HepG2 (cell line): ENCODE measurements around the gene EIF4EBP3. TPM values are rescaled to one million over a fixed set of nuclear protein-coding genes. Genes with fewer than 3 reads are reported as not detected.

Experiments used
- CBX1 ChIP-seq: IDR thresholded peaks from one replicate; pipeline ENCODE4 v1.6.1; 2016; ENCODE audit warnings: antibody characterized with exemption, low read depth
- HNRNPK ChIP-seq: fragments of 200-400 bp; formaldehyde crosslinking; IDR thresholded peaks from 2 replicates; pipeline ENCODE4 v1.6.1; 2018; ENCODE audit warnings: low read length, low read depth, moderate library complexity, mild to moderate bottlenecking; ENCODE audit not compliant: poor library complexity, severe bottlenecking
- LRRFIP1 ChIP-seq: sonication (generic); formaldehyde crosslinking; conservative IDR thresholded peaks from 2 replicates; pipeline ENCODE4 v1.4.0; 2020; ENCODE audit warnings: missing genetic modification reagents
- MTA1 ChIP-seq: sonication (generic); formaldehyde crosslinking; IDR thresholded peaks from 2 replicates; pipeline ENCODE4 v1.4.0; 2020; ENCODE audit warnings: missing genetic modification reagents, mild to moderate bottlenecking, borderline replicate concordance
- MTF1 ChIP-seq: sonication (generic); formaldehyde crosslinking; IDR thresholded peaks from 2 replicates; pipeline ENCODE4 v1.5.0; 2020; ENCODE audit warnings: missing genetic modification reagents
- REL ChIP-seq: sonication (generic); formaldehyde crosslinking; conservative IDR thresholded peaks from 2 replicates; pipeline ENCODE4 v1.8.0; 2022; ENCODE audit warnings: mild to moderate bottlenecking, missing genetic modification reagents, moderate library complexity
- THAP8 ChIP-seq: sonication (generic); formaldehyde crosslinking; IDR thresholded peaks from 2 replicates; pipeline ENCODE4 v1.5.1; 2020; ENCODE audit warnings: missing genetic modification reagents, mild to moderate bottlenecking, borderline replicate concordance
- ZNF687 ChIP-seq: sonication (generic); formaldehyde crosslinking; IDR thresholded peaks from 2 replicates; pipeline ENCODE4 v1.5.1; 2020; ENCODE audit warnings: mild to moderate bottlenecking, missing genetic modification reagents, moderate library complexity
- ZNF709 ChIP-seq: sonication (generic); formaldehyde crosslinking; IDR thresholded peaks from 2 replicates; pipeline ENCODE4 v1.5.0; 2020; ENCODE audit warnings: mild to moderate bottlenecking, missing genetic modification reagents
- ZNF746 ChIP-seq: sonication (generic); formaldehyde crosslinking; IDR thresholded peaks from 2 replicates; pipeline ENCODE4 v1.8.0; 2022; ENCODE audit warnings: mild to moderate bottlenecking, missing genetic modification reagents
- ZSCAN21 ChIP-seq: sonication (generic); formaldehyde crosslinking; IDR thresholded peaks from 2 replicates; pipeline ENCODE4 v1.8.0; 2022; ENCODE audit warnings: mild to moderate bottlenecking, missing genetic modification reagents, moderate library complexity, borderline replicate concordance
- microRNA-seq: library from miRNA; unstranded; fragments of <30 nt; microRNA quantifications from one replicate; pipeline ENCODE4, GENCODE V29; 2020
- polyA plus RNA-seq, 8 experiments: library from polyadenylated mRNA; depleted of rRNA in 3 of 8; stranded (reverse) in 7 of 8; unstranded in 1 of 8; fragments of >200 nt; fragmentation: Illumina TruSeq in 4 of 8; extraction: Trizol in 4 of 8; gene quantifications; 2 replicates each; pipeline versions ENCODE4 v1.2.1 to v1.2.3, GENCODE V29; 2011 to 2016; ENCODE audit warnings: low read depth in 4 of 8, missing spikeins in 1 of 8, mixed read lengths in 1 of 8; ENCODE audit not compliant: insufficient read depth in 1 of 8
- small RNA-seq, 3 experiments: library from RNA; depleted of rRNA; stranded (forward); fragments of <200 nt; gene quantifications; one replicate each; pipeline ENCODE3, GENCODE V24; 2012; ENCODE audit warnings: low read depth in 2 of 3, low replicate concordance in 1 of 3; ENCODE audit not compliant: insufficient read length in 3 of 3, insufficient read depth in 2 of 3
- total RNA-seq, 5 experiments: library from RNA; depleted of rRNA; stranded (reverse); fragments of >200 nt; fragmentation: Illumina TruSeq; extraction: Trizol; gene quantifications; 2 replicates each; pipeline ENCODE4 v1.2.3, GENCODE V29; 2016; ENCODE audit warnings: low read depth in 1 of 5

The EIF4EBP3 gene
- total and polyA plus RNA-seq, 2 of the 13 experiments (the other 11 are each of a cell fraction or from before 2014, with no cell fraction given) = 0.61 to 1.7 TPM

GRCh38 chr5:140598836-140599235 lies 51.4 kb downstream of the EIF4EBP3 start (continued):
- TF ChIP-seq ZNF687 (CRISPR knock-in tag) (no peak), MTF1 (CRISPR knock-in tag) (no peak), CBX1 (no peak), ZNF709 (CRISPR knock-in tag) (no peak), MTA1 (CRISPR knock-in tag) (no peak), LRRFIP1 (no peak), HNRNPK (no peak), ZNF746 (no peak), ZSCAN21 (CRISPR knock-in tag) (no peak), REL (CRISPR knock-in tag) (no peak), THAP8 (CRISPR knock-in tag) (no peak)
- TF ChIP-seq, all 625 proteins: peak for 0

Small RNA genes within 50 kb of the gene (microRNA-seq; reads per million reads assigned to microRNA genes)
- not detected for gene MIR6831

Small RNA genes within 50 kb of the gene (small RNA-seq; reads per million reads assigned to genes)
- gene RF00279 (0 reads per million in 3 experiments), gene RF00443 (0 reads per million in 3 experiments)

Other genes with a start within 250 kb of the EIF4EBP3 start
- 70.8 and 102 TPM in 2 replicates for gene PFDN1, start 244.6 kb upstream of the EIF4EBP3 start, total RNA-seq (2016; rRNA removed; fragmentation: Illumina TruSeq; extraction: Trizol)
- 67.2 and 70.4 TPM in 2 replicates for gene PFDN1, start 244.6 kb upstream of the EIF4EBP3 start, polyA plus RNA-seq (2011; rRNA removed)
- gene HBEGF, start 201.1 kb upstream of the EIF4EBP3 start, total RNA-seq (2016; rRNA removed; fragmentation: Illumina TruSeq; extraction: Trizol) = 0.77 and 1.7 TPM in 2 replicates
- gene HBEGF, start 201.1 kb upstream of the EIF4EBP3 start, polyA plus RNA-seq (2011; rRNA removed) = 4.3 and 5.0 TPM in 2 replicates
- not detected in 2 replicates for gene SLC4A9, start 187.5 kb upstream of the EIF4EBP3 start, total RNA-seq (2016; rRNA removed; fragmentation: Illumina TruSeq; extraction: Trizol)
- gene SLC4A9, start 187.5 kb upstream of the EIF4EBP3 start, polyA plus RNA-seq (2011; rRNA removed) = 0.05 TPM in 1 of 2 replicates, not detected in the other
- 69.9 and 101 TPM in 2 replicates for gene ANKHD1, start 145.8 kb upstream of the EIF4EBP3 start, total RNA-seq (2016; rRNA removed; fragmentation: Illumina TruSeq; extraction: Trizol)
- gene ANKHD1, start 145.8 kb upstream of the EIF4EBP3 start, polyA plus RNA-seq (2011; rRNA removed) = 68.5 and 82.0 TPM in 2 replicates
- gene SRA1, start 9.8 kb downstream of the EIF4EBP3 start, total RNA-seq (2016; rRNA removed; fragmentation: Illumina TruSeq; extraction: Trizol) = 32.8 and 38.1 TPM in 2 replicates
- 14.2 and 15.6 TPM in 2 replicates for gene SRA1, start 9.8 kb downstream of the EIF4EBP3 start, polyA plus RNA-seq (2011; rRNA removed)
- gene APBB3, start 16.9 kb downstream of the EIF4EBP3 start, total RNA-seq (2016; rRNA removed; fragmentation: Illumina TruSeq; extraction: Trizol) = 0.22 and 0.38 TPM in 2 replicates
- gene APBB3, start 16.9 kb downstream of the EIF4EBP3 start, polyA plus RNA-seq (2011; rRNA removed) = 0.78 and 1.4 TPM in 2 replicates
- gene SLC35A4, start 17.2 kb downstream of the EIF4EBP3 start, total RNA-seq (2016; rRNA removed; fragmentation: Illumina TruSeq; extraction: Trizol) = 0.71 and 0.95 TPM in 2 replicates
- 4.0 and 5.0 TPM in 2 replicates for gene SLC35A4, start 17.2 kb downstream of the EIF4EBP3 start, polyA plus RNA-seq (2011; rRNA removed)
- gene CD14, start 85.5 kb downstream of the EIF4EBP3 start, total RNA-seq (2016; rRNA removed; fragmentation: Illumina TruSeq; extraction: Trizol) = 0.70 and 1.7 TPM in 2 replicates
- 4.7 and 9.8 TPM in 2 replicates for gene CD14, start 85.5 kb downstream of the EIF4EBP3 start, polyA plus RNA-seq (2011; rRNA removed)
- gene TMCO6, start 91.8 kb downstream of the EIF4EBP3 start, total RNA-seq (2016; rRNA removed; fragmentation: Illumina TruSeq; extraction: Trizol) = 8.2 and 16.6 TPM in 2 replicates
- 28.2 and 36.3 TPM in 2 replicates for gene TMCO6, start 91.8 kb downstream of the EIF4EBP3 start, polyA plus RNA-seq (2011; rRNA removed)
- gene NDUFA2, start 100.0 kb downstream of the EIF4EBP3 start, total RNA-seq (2016; rRNA removed; fragmentation: Illumina TruSeq; extraction: Trizol) = 97.2 and 103 TPM in 2 replicates
- 94.9 and 105 TPM in 2 replicates for gene NDUFA2, start 100.0 kb downstream of the EIF4EBP3 start, polyA plus RNA-seq (2011; rRNA removed)
- gene IK, start 100.2 kb downstream of the EIF4EBP3 start, total RNA-seq (2016; rRNA removed; fragmentation: Illumina TruSeq; extraction: Trizol) = 67.5 and 86.4 TPM in 2 replicates
- gene IK, start 100.2 kb downstream of the EIF4EBP3 start, polyA plus RNA-seq (2011; rRNA removed) = 63.7 and 65.3 TPM in 2 replicates
- 18.2 and 18.5 TPM in 2 replicates for gene WDR55, start 117.2 kb downstream of the EIF4EBP3 start, total RNA-seq (2016; rRNA removed; fragmentation: Illumina TruSeq; extraction: Trizol)
- gene WDR55, start 117.2 kb downstream of the EIF4EBP3 start, polyA plus RNA-seq (2011; rRNA removed) = 17.7 and 23.4 TPM in 2 replicates
- gene DND1, start 125.9 kb downstream of the EIF4EBP3 start, total RNA-seq (2016; rRNA removed; fragmentation: Illumina TruSeq; extraction: Trizol) = 0.17 and 0.55 TPM in 2 replicates
- 0.48 and 1.3 TPM in 2 replicates for gene DND1, start 125.9 kb downstream of the EIF4EBP3 start, polyA plus RNA-seq (2011; rRNA removed)
- gene HARS1, start 143.7 kb downstream of the EIF4EBP3 start, total RNA-seq (2016; rRNA removed; fragmentation: Illumina TruSeq; extraction: Trizol) = 66.2 and 78.8 TPM in 2 replicates
- gene HARS1, start 143.7 kb downstream of the EIF4EBP3 start, polyA plus RNA-seq (2011; rRNA removed) = 36.9 and 37.2 TPM in 2 replicates
- gene HARS2, start 143.8 kb downstream of the EIF4EBP3 start, total RNA-seq (2016; rRNA removed; fragmentation: Illumina TruSeq; extraction: Trizol) = 25.8 and 28.3 TPM in 2 replicates
- gene HARS2, start 143.8 kb downstream of the EIF4EBP3 start, polyA plus RNA-seq (2011; rRNA removed) = 17.6 and 17.9 TPM in 2 replicates
- gene ZMAT2, start 152.8 kb downstream of the EIF4EBP3 start, total RNA-seq (2016; rRNA removed; fragmentation: Illumina TruSeq; extraction: Trizol) = 92.8 and 141 TPM in 2 replicates
- 25.2 and 35.4 TPM in 2 replicates for gene ZMAT2, start 152.8 kb downstream of the EIF4EBP3 start, polyA plus RNA-seq (2011; rRNA removed)
- gene PCDHA1, start 238.5 kb downstream of the EIF4EBP3 start, total RNA-seq (2016; rRNA removed; fragmentation: Illumina TruSeq; extraction: Trizol) = not detected in 2 replicates
- gene PCDHA1, start 238.5 kb downstream of the EIF4EBP3 start, polyA plus RNA-seq (2011; rRNA removed) = not detected in 2 replicates
- not detected in 2 replicates for gene PCDHA2, start 247.2 kb downstream of the EIF4EBP3 start, total RNA-seq (2016; rRNA removed; fragmentation: Illumina TruSeq; extraction: Trizol)
- not detected in 2 replicates for gene PCDHA2, start 247.2 kb downstream of the EIF4EBP3 start, polyA plus RNA-seq (2011; rRNA removed)